ENCODE data around the gene WDR82.

The WDR82 gene

GRCh38 chr3:52257911-52258310 lies 20.5 kb downstream of the WDR82 start:
- no peak for DNase-seq (ENCODE audit: low read depth in 1 of 2, low spot score in 1 of 2)

- DNase-seq (ENCODE audit: low read depth in 1 of 2, low spot score in 1 of 2) = no peak
These were observed 21.8 kb downstream of the WDR82 start for GRCh38 chr3:52256622-52257021.

GRCh38 chr3:52256159-52256558 lies 22.3 kb downstream of the WDR82 start:
- DNase-seq (ENCODE audit: low read depth in 1 of 2, low spot score in 1 of 2) = no peak

- DNase-seq (ENCODE audit: low read depth in 1 of 2, low spot score in 1 of 2) = no peak
These were observed 23.8 kb downstream of the WDR82 start for GRCh38 chr3:52254608-52255007.

- DNase-seq (ENCODE audit: low read depth in 1 of 2, low spot score in 1 of 2) = peak; percentile 53 to 73
These were observed 24.8 kb downstream of the WDR82 start for GRCh38 chr3:52253314-52254304.

- no peak for DNase-seq (ENCODE audit: low read depth in 1 of 2, low spot score in 1 of 2)
These were observed 28.3 kb downstream of the WDR82 start for GRCh38 chr3:52250122-52250521.

- no peak for DNase-seq (ENCODE audit: low read depth in 1 of 2, low spot score in 1 of 2)
These were observed 28.8 kb downstream of the WDR82 start for GRCh38 chr3:52249683-52250082.

GRCh38 chr3:52248816-52249547 lies 29.5 kb downstream of the WDR82 start:
- no peak for DNase-seq (ENCODE audit: low read depth in 1 of 2, low spot score in 1 of 2)

- no peak for DNase-seq (ENCODE audit: low read depth in 1 of 2, low spot score in 1 of 2)
These were observed 30.3 kb downstream of the WDR82 start for GRCh38 chr3:52248165-52248541.

GRCh38 chr3:52247409-52248164 lies 30.9 kb downstream of the WDR82 start:
- DNase-seq (ENCODE audit: low read depth in 1 of 2, low spot score in 1 of 2) = no peak

GRCh38 chr3:52246728-52247408 lies 31.6 kb downstream of the WDR82 start:
- DNase-seq (ENCODE audit: low read depth in 1 of 2, low spot score in 1 of 2) = no peak

GRCh38 chr3:52246264-52246620 lies 32.2 kb downstream of the WDR82 start:
- DNase-seq (ENCODE audit: low read depth in 1 of 2, low spot score in 1 of 2) = no peak

GRCh38 chr3:52245322-52246263 lies 32.9 kb downstream of the WDR82 start, which contains the start of gene PPM1M:
PPM1M (plus strand) TSS chr3:52245759; CDS start chr3:52245825, 66 bp downstream.
- DNase-seq (ENCODE audit: low read depth in 1 of 2, low spot score in 1 of 2) = peak in 1 of 2 donors; percentile 62

- no peak for DNase-seq (ENCODE audit: low read depth in 1 of 2, low spot score in 1 of 2)
These were observed 34.4 kb downstream of the WDR82 start for GRCh38 chr3:52243791-52244628.

GRCh38 chr3:52242039-52242438 lies 36.4 kb downstream of the WDR82 start:
- no peak for DNase-seq (ENCODE audit: low read depth in 1 of 2, low spot score in 1 of 2)

- no peak for DNase-seq (ENCODE audit: low read depth in 1 of 2, low spot score in 1 of 2)
These were observed 37.5 kb downstream of the WDR82 start for GRCh38 chr3:52240886-52241370.

GRCh38 chr3:52240059-52240885 lies 38.2 kb downstream of the WDR82 start:
- no peak for DNase-seq (ENCODE audit: low read depth in 1 of 2, low spot score in 1 of 2)

Data from activated T-helper 1 cell treated with anti-CD3 and anti-CD28 coated beads, Interleukin-2, amount 50 U/mL, for 16 hours (primary cell).